CD4-positive, CD25-positive, alpha-beta regulatory T cell (primary cell): Measurements from ENCODE around the gene CREB3L4. TPM values are rescaled to one million over a fixed set of nuclear protein-coding genes. Genes with fewer than 3 reads are reported as not detected.

ENCODE experiments used
- ATAC-seq, 2 donors: fragments of 150-1000 bp; cut with Tn5 transposase; one replicate each; pipeline ENCODE4 v1.10.0; 2021; ENCODE audit warnings: low read depth in 2 of 2, moderate number of reproducible peaks in 2 of 2, moderate library complexity in 1 of 2
- DNase-seq, 3 donors: peaks; one replicate each; pipeline versions ENCODE4 v3.0.0 to v3.0.0-alpha.2; 2012 to 2022; ENCODE audit warnings: mixed read lengths in 1 of 3
- H3K27ac ChIP-seq: one replicate; pipeline ENCODE4 v1.7.0; 2013; ENCODE audit warnings: mild to moderate bottlenecking, low read length; ENCODE audit not compliant: insufficient read depth, poor library complexity, severe bottlenecking
- H3K27me3 ChIP-seq: one replicate; pipeline ENCODE4 v1.7.0; 2013; ENCODE audit warnings: low read length; ENCODE audit not compliant: control insufficient read depth, insufficient read depth
- H3K36me3 ChIP-seq: one replicate; pipeline ENCODE4 v1.7.0; 2013; ENCODE audit warnings: mild to moderate bottlenecking, low read length, moderate library complexity; ENCODE audit not compliant: control insufficient read depth, insufficient read depth
- H3K4me1 ChIP-seq: 2 replicates; pipeline ENCODE4 v1.7.0; 2013; ENCODE audit warnings: mild to moderate bottlenecking, low read length; ENCODE audit not compliant: insufficient read depth, control insufficient read depth, poor library complexity, severe bottlenecking
- H3K4me3 ChIP-seq: one replicate; pipeline ENCODE4 v1.7.0; 2013; ENCODE audit warnings: low read depth, mild to moderate bottlenecking, low read length, moderate library complexity
- H3K9me3 ChIP-seq, 2 experiments: 1 replicate in 1 of 2; 2 replicates in 1 of 2; pipeline ENCODE4 v1.7.0; 2013; ENCODE audit warnings: low read length in 2 of 2, mild to moderate bottlenecking in 1 of 2, moderate library complexity in 1 of 2; ENCODE audit not compliant: control insufficient read depth in 2 of 2
- H3K27ac Mint-ChIP-seq, 3 donors: one replicate each; pipeline ENCODE4 v1.8.0; 2020 to 2022; ENCODE audit warnings: mild to moderate bottlenecking in 3 of 3, mixed read lengths in 3 of 3, moderate library complexity in 2 of 3
- H3K27me3 Mint-ChIP-seq: one replicate; pipeline ENCODE4 v1.8.0; 2022; ENCODE audit warnings: mild to moderate bottlenecking, mixed read lengths
- H3K36me3 Mint-ChIP-seq: one replicate; pipeline ENCODE4 v1.8.0; 2020; ENCODE audit warnings: mixed read lengths
- H3K4me1 Mint-ChIP-seq, 4 donors: one replicate each; pipeline ENCODE4 v1.8.0; 2020 to 2022; ENCODE audit warnings: mixed read lengths in 4 of 4, mild to moderate bottlenecking in 1 of 4
- H3K4me3 Mint-ChIP-seq, 4 donors: one replicate each; pipeline ENCODE4 v1.8.0; 2020 to 2022; ENCODE audit warnings: mild to moderate bottlenecking in 4 of 4, mixed read lengths in 4 of 4, moderate library complexity in 3 of 4
- H3K9me3 Mint-ChIP-seq, 7 donors: one replicate each; pipeline ENCODE4 v1.8.0; 2020 to 2022; ENCODE audit warnings: mixed read lengths in 7 of 7, mild to moderate bottlenecking in 3 of 7, moderate library complexity in 2 of 7
- polyA plus RNA-seq, 4 donors: library from polyadenylated mRNA; unstranded; fragments of 300-500 nt; fragmentation: Illumina TruSeq; gene quantifications; one replicate each; pipeline ENCODE4 v1.2.3, GENCODE V29; 2021
- total RNA-seq: library from RNA; stranded (reverse); gene quantifications from one replicate; pipeline ENCODE4 v1.2.3, GENCODE V29; 2022

Gene CREB3L4
- total and polyA plus RNA-seq, 5 donors from 2014 or later, result 0.90 to 5.4 (median 3.2) TPM

DNA sequence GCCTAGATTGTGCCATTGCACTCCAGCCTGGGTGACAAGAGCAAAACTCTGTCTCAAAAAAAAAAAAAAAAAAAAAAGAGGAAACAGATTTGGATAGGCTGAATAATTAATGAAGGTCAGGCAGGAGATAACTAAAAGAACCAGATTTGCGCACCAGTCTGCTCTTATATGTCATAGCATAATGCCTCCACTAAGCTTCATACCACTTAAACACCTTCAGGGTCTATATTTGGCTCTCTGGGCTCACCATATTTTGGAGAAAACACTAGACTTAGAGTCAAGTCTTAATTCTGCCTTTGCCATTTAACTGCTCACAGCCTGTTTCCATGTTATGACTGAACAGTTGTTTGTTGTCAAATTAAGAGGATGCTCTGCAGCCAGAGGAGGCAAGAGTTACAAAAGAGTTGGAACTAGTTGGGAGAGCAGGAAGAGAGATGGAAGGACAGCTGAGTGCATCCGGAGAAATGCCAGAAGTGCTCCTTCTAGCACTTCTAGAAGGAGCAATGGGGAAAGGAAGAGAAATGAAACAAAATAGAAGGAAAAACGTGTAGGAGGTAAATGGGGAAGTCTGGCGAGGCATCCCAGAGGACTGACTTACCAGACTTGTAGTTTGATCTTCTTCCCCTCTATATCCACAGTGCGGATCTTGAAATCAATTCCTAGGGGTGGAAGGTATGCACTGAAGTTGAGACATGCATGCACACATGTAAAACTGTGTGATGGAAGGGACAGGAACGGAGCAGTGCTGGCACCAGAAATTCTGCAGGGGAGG lies 16.6 kb downstream of the CREB3L4 start:
- Mint-ChIP-seq H3K27ac (peak overlapping the region in 1 of 3 donors; percentile 92), H3K27me3 (peaks cover 5% of the 10 kb centered on the region), H3K9me3 (peaks cover 0 to 2% (median 0%) of the 10 kb centered on the region in 7 donors), H3K4me1 (peaks cover 4 to 14% (median 6%) of the 10 kb centered on the region in 4 donors), H3K4me3 (peak overlapping the region in 2 of 4 donors; percentile 1 to 61), H3K36me3 (no peaks in the 10 kb centered on the region)
- Histone ChIP-seq H3K36me3 (no peaks in the 10 kb centered on the region), H3K9me3 (no peaks in the 10 kb centered on the region), H3K4me3 (no peak overlapping the region), H3K27ac (no peak overlapping the region), H3K4me1 (peaks cover 8% of the 10 kb centered on the region), H3K27me3 (no peaks in the 10 kb centered on the region)
- no peak for ATAC-seq
- DNase-seq, result no peak

DNA sequence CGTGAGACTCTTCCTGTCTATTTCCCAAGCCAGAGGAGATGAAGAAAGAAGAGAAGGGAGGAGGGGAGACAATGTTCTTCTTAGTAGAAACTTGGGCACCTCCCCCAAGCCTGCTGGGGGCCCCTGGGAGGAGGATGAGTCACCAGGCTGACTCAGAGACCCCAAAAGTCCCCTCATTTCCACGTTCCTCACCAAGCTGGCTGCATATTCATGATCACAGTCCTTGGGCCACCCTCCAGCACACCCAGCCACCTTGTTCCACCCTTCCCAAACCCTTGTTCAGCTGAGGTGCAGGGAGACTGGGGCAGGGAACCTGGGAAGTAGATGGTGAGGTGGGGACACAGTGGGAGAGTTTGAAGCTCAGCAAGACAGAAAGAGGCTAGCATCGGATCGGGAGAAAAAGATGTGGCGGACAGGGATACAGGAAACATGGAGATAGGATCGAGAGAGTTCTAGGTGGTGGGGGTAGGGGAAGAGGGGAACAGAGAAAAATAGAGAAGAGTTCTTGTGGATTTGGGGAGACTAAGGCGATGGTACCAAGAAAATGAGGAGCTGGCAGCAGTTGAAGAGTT lies 17.7 kb downstream of the CREB3L4 start:
- peaks cover 7% of the 10 kb centered on the region for H3K27me3 Mint-ChIP-seq
- Histone ChIP-seq H3K4me3 (no peak overlapping the region), H3K36me3 (no peaks in the 10 kb centered on the region), H3K4me1 (peaks cover 11% of the 10 kb centered on the region), H3K9me3 (no peaks in the 10 kb centered on the region), H3K27me3 (no peaks in the 10 kb centered on the region), H3K27ac (no peak overlapping the region)
- DNase-seq, result no peak
- peaks cover 0 to 2% (median 0%) of the 10 kb centered on the region in 7 donors for H3K9me3 Mint-ChIP-seq
- peak overlapping the region in 1 of 3 donors; percentile 68 for H3K27ac Mint-ChIP-seq
- H3K4me1 Mint-ChIP-seq, result peaks cover 6 to 20% (median 11%) of the 10 kb centered on the region in 4 donors
- peak overlapping the region in 2 of 4 donors; percentile 61 to 70 for H3K4me3 Mint-ChIP-seq
- H3K36me3 Mint-ChIP-seq, result no peaks in the 10 kb centered on the region
- ATAC-seq, result no peak

- Mint-ChIP-seq H3K4me3 (peak within 1 kb of the TSS; percentile 69 to 85 (median 70)), H3K27me3 (peaks cover 9% of the 10 kb centered on the region), H3K27ac (peak within 1 kb of the TSS; percentile 58 to 90 (median 83)), H3K4me1 (peaks cover 9 to 25% (median 14%) of the 10 kb centered on the region in 4 donors), H3K9me3 (peaks cover 0 to 2% (median 0%) of the 10 kb centered on the region in 7 donors), H3K36me3 (peaks cover 2% of the 10 kb centered on the region)
- Histone ChIP-seq H3K27me3 (no peaks in the 10 kb centered on the region), H3K9me3 (no peaks in the 10 kb centered on the region), H3K36me3 (peaks cover 1% of the 10 kb centered on the region), H3K4me3 (peak within 1 kb of the TSS; percentile 50), H3K4me1 (peaks cover 12% of the 10 kb centered on the region), H3K27ac (peak within 1 kb of the TSS; percentile 65)
- ATAC-seq, result no peak
- DNase-seq, result no peak
Measured at GRCh38 chr1:153985941-153986761, 18.4 kb downstream of the CREB3L4 start, which contains the start of gene RAB13. RAB13 (minus strand) TSS chr1:153986339; CDS start chr1:153986236, 103 bp downstream.

DNA sequence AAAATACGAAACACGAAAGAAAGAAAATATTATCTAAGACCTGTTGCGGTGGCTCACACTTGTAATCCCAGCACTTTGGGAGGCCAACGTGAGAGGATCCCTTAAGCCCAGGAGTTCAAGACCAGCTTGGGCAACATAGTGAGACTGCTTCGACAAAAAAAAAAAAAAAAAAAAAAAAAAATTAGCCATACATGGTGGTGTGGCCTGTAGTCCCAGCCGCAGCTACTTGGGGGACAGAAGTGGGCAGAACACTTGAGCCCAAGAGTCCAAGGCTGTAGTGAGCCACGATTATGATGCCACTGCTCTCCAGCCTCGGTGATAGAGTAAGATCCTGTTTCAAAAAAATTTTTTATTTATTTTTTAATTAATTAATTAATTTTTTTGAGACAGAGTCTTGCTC lies 19.9 kb downstream of the CREB3L4 start:
- ATAC-seq (no peak), DNase-seq (no peak)
- Mint-ChIP-seq H3K9me3 (peaks cover 0 to 2% (median 0%) of the 10 kb centered on the region in 7 donors), H3K36me3 (peaks cover 13% of the 10 kb centered on the region), H3K4me1 (peaks cover 16 to 38% (median 24%) of the 10 kb centered on the region in 4 donors), H3K27me3 (peaks cover 9% of the 10 kb centered on the region), H3K4me3 (no peak overlapping the region), H3K27ac (no peak overlapping the region)
- H3K9me3 ChIP-seq, result no peaks in the 10 kb centered on the region
- H3K4me1 ChIP-seq, result peaks cover 27% of the 10 kb centered on the region
- peak overlapping the region; percentile 65 for H3K27ac ChIP-seq
- H3K36me3 ChIP-seq, result peaks cover 10% of the 10 kb centered on the region
- H3K27me3 ChIP-seq, result no peaks in the 10 kb centered on the region
- H3K4me3 ChIP-seq, result no peak overlapping the region

DNA sequence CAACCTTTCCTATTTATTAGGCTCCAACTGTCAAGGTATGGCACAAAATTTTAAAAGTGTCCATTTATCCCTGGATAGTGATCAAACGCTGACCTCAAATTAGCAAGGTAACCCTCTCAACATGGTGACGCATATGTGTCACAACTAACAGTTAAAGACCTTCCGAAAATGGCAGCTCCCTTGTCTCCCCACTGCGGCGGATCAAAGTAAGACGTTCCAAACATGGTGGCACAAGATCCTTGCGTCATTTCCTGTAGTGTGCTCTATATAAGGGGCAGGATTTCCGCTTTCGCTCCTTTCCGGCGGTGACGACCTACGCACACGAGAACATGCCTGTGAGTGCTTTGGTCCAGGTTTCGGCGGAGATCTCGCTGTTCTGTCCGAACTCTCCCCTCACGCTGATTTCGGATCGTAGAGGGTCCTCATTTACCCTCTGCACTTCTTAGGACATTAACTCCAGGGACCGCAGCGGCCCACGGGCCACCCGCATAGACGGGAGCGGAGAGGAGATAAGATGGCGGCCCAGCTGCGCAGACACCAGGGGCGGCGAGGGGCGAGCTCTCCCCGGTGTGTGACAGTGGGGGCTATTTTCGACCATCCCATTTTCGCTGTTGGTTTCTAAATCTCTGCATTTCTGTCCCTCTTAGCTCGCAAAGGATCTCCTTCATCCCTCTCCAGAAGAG lies 22.9 kb downstream of the CREB3L4 start, which contains the start of gene RPS27:
Gene RPS27, plus strand, starts transcription at position 295 of the 683 bp plus-strand sequence. Its CDS starts 35 bp downstream, at position 330.
- Mint-ChIP-seq H3K9me3 (peaks cover 0 to 2% (median 0%) of the 10 kb centered on the region in 7 donors), H3K27me3 (peaks cover 9% of the 10 kb centered on the region), H3K36me3 (peaks cover 20% of the 10 kb centered on the region), H3K27ac (peak within 1 kb of the TSS; percentile 99 to 100 (median 100)), H3K4me3 (peak within 1 kb of the TSS; percentile 88 to 98 (median 96)), H3K4me1 (peaks cover 21 to 60% (median 32%) of the 10 kb centered on the region in 4 donors)
- DNase-seq (peak; percentile 85 to 97 (median 95)), ATAC-seq (peak; percentile 86 to 91)
- peak within 1 kb of the TSS; percentile 100 for H3K4me3 ChIP-seq
- H3K36me3 ChIP-seq, result peaks cover 31% of the 10 kb centered on the region
- H3K9me3 ChIP-seq, result no peaks in the 10 kb centered on the region
- H3K27ac ChIP-seq, result peak within 1 kb of the TSS; percentile 95
- no peaks in the 10 kb centered on the region for H3K27me3 ChIP-seq
- H3K4me1 ChIP-seq, result peaks cover 40% of the 10 kb centered on the region

GRCh38 chr1:153991151-153991630 lies 23.5 kb downstream of the CREB3L4 start:
- no peaks in the 10 kb centered on the region for H3K9me3 ChIP-seq
- peak overlapping the region; percentile 95 for H3K27ac ChIP-seq
- Mint-ChIP-seq H3K27me3 (peaks cover 9% of the 10 kb centered on the region), H3K4me1 (peaks cover 21 to 57% (median 33%) of the 10 kb centered on the region in 4 donors), H3K4me3 (peak overlapping the region; percentile 88 to 98 (median 96)), H3K9me3 (peaks cover 0 to 2% (median 0%) of the 10 kb centered on the region in 7 donors), H3K36me3 (peaks cover 22% of the 10 kb centered on the region), H3K27ac (peak overlapping the region; percentile 99 to 100 (median 100))
- DNase-seq (no peak), ATAC-seq (no peak)
- H3K36me3 ChIP-seq, result peaks cover 33% of the 10 kb centered on the region
- H3K4me1 ChIP-seq, result peaks cover 40% of the 10 kb centered on the region
- no peaks in the 10 kb centered on the region for H3K27me3 ChIP-seq
- peak overlapping the region; percentile 100 for H3K4me3 ChIP-seq
